KMS-11 (cell line): ENCODE measurements around the gene CDX1.

Source experiments
- H2AFZ ChIP-seq: fragments of 200-600 bp; sonication (generic); 2 replicates; pipeline ENCODE4 v1.6.1; 2016; ENCODE audit warnings: antibody characterized with exemption, mixed run types, low read depth
- H3K27ac ChIP-seq: fragments of 200-600 bp; sonication (generic); 2 replicates; pipeline ENCODE4 v1.6.1; 2016; ENCODE audit warnings: mild to moderate bottlenecking, mixed run types
- H3K27me3 ChIP-seq: fragments of 200-600 bp; sonication (generic); 2 replicates; pipeline ENCODE4 v1.6.1; 2017; ENCODE audit warnings: mild to moderate bottlenecking, low read depth, mixed run types, moderate library complexity; ENCODE audit not compliant: insufficient read depth
- H3K36me3 ChIP-seq: fragments of 200-600 bp; sonication (generic); 2 replicates; pipeline ENCODE4 v1.6.1; 2017; ENCODE audit warnings: mild to moderate bottlenecking, mixed run types; ENCODE audit not compliant: insufficient read depth
- H3K4me1 ChIP-seq: fragments of 200-600 bp; sonication (generic); 2 replicates; pipeline ENCODE4 v1.6.1; 2016; ENCODE audit warnings: mild to moderate bottlenecking, low read depth, mixed run types; ENCODE audit not compliant: poor library complexity, severe bottlenecking
- H3K4me2 ChIP-seq: fragments of 200-600 bp; sonication (generic); 2 replicates; pipeline ENCODE4 v1.7.0; 2016; ENCODE audit warnings: mild to moderate bottlenecking, mixed run types
- H3K4me3 ChIP-seq: fragments of 200-600 bp; sonication (generic); IDR thresholded peaks from 2 replicates; pipeline ENCODE4 v1.6.1; 2017; ENCODE audit warnings: low read depth, low read length, mixed read lengths; ENCODE audit not compliant: insufficient read depth
- H3K79me2 ChIP-seq: fragments of 200-600 bp; sonication (generic); 2 replicates; pipeline ENCODE4 v1.6.1; 2016; ENCODE audit warnings: low read depth, mixed run types; ENCODE audit not compliant: insufficient read depth
- H3K9ac ChIP-seq: fragments of 200-600 bp; sonication (generic); 2 replicates; pipeline ENCODE4 v1.6.1; 2016; ENCODE audit warnings: mild to moderate bottlenecking, mixed run types
- H4K20me1 ChIP-seq: fragments of 200-600 bp; sonication (generic); 2 replicates; pipeline ENCODE4 v1.6.1; 2016; ENCODE audit warnings: mild to moderate bottlenecking, mixed run types; ENCODE audit not compliant: insufficient read depth
- CTCF ChIP-seq: fragments of 200-600 bp; sonication (generic); conservative IDR thresholded peaks from 2 replicates; pipeline ENCODE4 v1.6.1; 2017; ENCODE audit warnings: low read depth, mild to moderate bottlenecking, antibody characterized with exemption, low read length, moderate library complexity, mixed read lengths

CDX1 gene

GRCh38 chr5:150190503-150190979, 24.0 kb downstream of the CDX1 start:
- Histone ChIP-seq H3K9ac (no peak overlapping the region), H3K4me1 (no peaks in the 10 kb centered on the region), H3K79me2 (no peaks in the 10 kb centered on the region), H3K27me3 (no peaks in the 10 kb centered on the region), H3K36me3 (no peaks in the 10 kb centered on the region), H3K4me3 (no peak overlapping the region), H3K4me2 (no peak overlapping the region), H3K27ac (no peak overlapping the region), H2AFZ (no peak overlapping the region), H4K20me1 (no peaks in the 10 kb centered on the region)
- no peak for TF ChIP-seq CTCF

DNA sequence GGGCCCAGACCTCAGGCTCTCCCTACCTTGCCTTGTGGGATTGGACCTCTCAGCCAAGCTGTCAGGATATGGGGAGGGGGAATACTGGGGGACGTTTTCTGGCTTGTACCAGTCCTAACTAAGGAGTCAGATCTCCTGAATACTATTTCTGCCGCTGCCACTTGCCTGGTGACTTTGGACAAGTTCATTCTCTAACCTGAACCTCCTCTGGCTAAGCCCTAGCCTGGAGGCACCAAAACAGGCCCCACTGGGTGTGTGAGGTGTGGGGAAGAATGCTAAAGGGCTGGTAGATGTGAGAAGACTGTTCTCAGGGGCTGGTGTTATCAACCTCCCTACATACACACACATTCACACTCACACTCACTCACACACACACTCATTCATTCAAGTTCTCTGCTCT, 24.4 kb downstream of the CDX1 start:
- H3K27ac ChIP-seq = no peak overlapping the region
- TF ChIP-seq CTCF = no peak
- no peak overlapping the region for H3K9ac ChIP-seq
- no peak overlapping the region for H3K4me2 ChIP-seq
- H2AFZ ChIP-seq = no peak overlapping the region
- H4K20me1 ChIP-seq = no peaks in the 10 kb centered on the region
- no peaks in the 10 kb centered on the region for H3K36me3 ChIP-seq
- no peak overlapping the region for H3K4me3 ChIP-seq
- H3K27me3 ChIP-seq = no peaks in the 10 kb centered on the region
- H3K79me2 ChIP-seq = no peaks in the 10 kb centered on the region
- H3K4me1 ChIP-seq = no peaks in the 10 kb centered on the region

- H3K4me2 ChIP-seq = no peak overlapping the region
- H3K79me2 ChIP-seq = no peaks in the 10 kb centered on the region
- no peak overlapping the region for H3K27ac ChIP-seq
- H3K36me3 ChIP-seq = no peaks in the 10 kb centered on the region
- H4K20me1 ChIP-seq = no peaks in the 10 kb centered on the region
- H3K9ac ChIP-seq = no peak overlapping the region
- H3K4me1 ChIP-seq = no peaks in the 10 kb centered on the region
- H3K4me3 ChIP-seq = no peak overlapping the region
- TF ChIP-seq CTCF = no peak
- H3K27me3 ChIP-seq = no peaks in the 10 kb centered on the region
- no peak overlapping the region for H2AFZ ChIP-seq
Observed at GRCh38 chr5:150192462-150192861, 25.9 kb downstream of the CDX1 start.

DNA sequence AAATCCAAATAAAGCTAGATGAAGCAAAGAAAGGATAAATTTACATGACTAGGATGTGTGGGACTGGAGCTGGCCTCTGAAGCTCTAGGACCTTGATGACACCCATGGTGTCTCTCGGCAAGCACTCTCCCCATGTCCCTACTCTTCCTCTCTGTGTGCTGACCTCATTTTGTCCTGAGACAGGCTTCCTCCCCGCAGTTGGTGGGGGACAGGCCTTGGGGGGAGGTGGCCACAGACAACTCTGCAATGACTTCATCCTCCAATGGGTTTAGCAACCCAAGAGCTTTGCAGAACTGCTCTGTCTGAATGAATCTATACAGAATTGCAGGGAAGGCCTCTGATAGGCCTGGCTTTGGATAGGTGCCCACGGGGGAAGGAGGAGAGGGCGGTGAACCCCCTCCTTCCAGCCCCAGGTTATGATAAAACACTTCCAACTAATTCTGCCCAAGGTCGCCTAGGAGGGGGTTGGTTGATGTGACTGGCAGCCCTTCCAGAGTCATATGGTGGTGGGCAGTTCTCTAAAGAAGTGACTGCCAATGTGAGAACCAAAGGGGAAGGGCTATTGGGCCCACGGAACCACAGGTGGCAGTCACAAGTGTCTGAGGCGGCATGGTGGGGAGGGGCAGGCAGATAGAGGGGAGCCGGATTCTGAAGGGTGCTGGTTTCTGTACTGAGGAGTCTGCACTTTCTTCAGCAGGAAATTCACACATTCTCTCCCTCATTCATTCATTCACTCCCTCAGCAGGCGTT, 29.3 kb downstream of the CDX1 start:
- Histone ChIP-seq H3K27me3 (no peaks in the 10 kb centered on the region), H3K27ac (no peak overlapping the region), H3K36me3 (no peaks in the 10 kb centered on the region), H3K4me3 (no peak overlapping the region), H3K79me2 (no peaks in the 10 kb centered on the region), H4K20me1 (no peaks in the 10 kb centered on the region), H2AFZ (no peak overlapping the region), H3K9ac (no peak overlapping the region), H3K4me2 (no peak overlapping the region), H3K4me1 (no peaks in the 10 kb centered on the region)
- TF ChIP-seq CTCF = no peak
